Calu3 (cell line): ENCODE measurements around the gene KCTD6. TPM values are rescaled to one million over a fixed set of nuclear protein-coding genes. Genes with fewer than 3 reads are reported as not detected.

ENCODE experiments used
- Bru-seq: library from RNA; stranded (reverse); fragments of 400-500 nt; gene quantifications from one replicate; lab custom pipeline; 2021; lab: Mats Ljungman, UMichigan
- BruChase-seq, 2 experiments: library from RNA; stranded (reverse); fragments of 400-500 nt; gene quantifications; one replicate each; lab custom pipeline; 2021; lab: Mats Ljungman, UMichigan
- BruUV-seq: library from RNA; stranded (reverse); fragments of 400-500 nt; replicated peaks from 2 replicates; lab custom pipeline; 2021; lab: Mats Ljungman, UMichigan
- CTCF ChIA-PET: fragments of 300-600 bp; sonication (Branson Sonifier 250); formaldehyde crosslinking; loops from one replicate; lab custom pipeline; 2022; ENCODE audit warnings: antibody characterized with exemption; lab: Charles Lee
- DNase-seq: peaks from one replicate; pipeline ENCODE4 v3.0.0; 2022
- H3K27ac Mint-ChIP-seq: one replicate; pipeline ENCODE4 v1.8.0; 2022; ENCODE audit warnings: mixed read lengths; ENCODE audit not compliant: unreplicated experiment
- H3K27me3 Mint-ChIP-seq: one replicate; pipeline ENCODE4 v1.8.0; 2022; ENCODE audit warnings: mixed read lengths; ENCODE audit not compliant: unreplicated experiment
- H3K36me3 Mint-ChIP-seq: one replicate; pipeline ENCODE4 v1.8.0; 2022; ENCODE audit warnings: mild to moderate bottlenecking, moderate library complexity, mixed read lengths; ENCODE audit not compliant: insufficient read depth, unreplicated experiment
- H3K4me1 Mint-ChIP-seq: one replicate; pipeline ENCODE4 v1.8.0; 2022; ENCODE audit warnings: mild to moderate bottlenecking, low read depth, mixed read lengths; ENCODE audit not compliant: unreplicated experiment
- H3K4me3 Mint-ChIP-seq: one replicate; pipeline ENCODE4 v1.8.0; 2022; ENCODE audit warnings: mild to moderate bottlenecking, low read depth, moderate library complexity, mixed read lengths; ENCODE audit not compliant: unreplicated experiment
- H3K9me3 Mint-ChIP-seq: one replicate; pipeline ENCODE4 v1.8.0; 2022; ENCODE audit warnings: low read depth, mixed read lengths; ENCODE audit not compliant: unreplicated experiment
- intact Hi-C: fragments of 100-400 bp; cut with micrococcal nuclease; formaldehyde crosslinking; loops from one replicate; pipeline ENCODE4 v1.10.0; 2022; ENCODE audit not compliant: unreplicated experiment
- long read RNA-seq: library from polyadenylated mRNA; stranded (forward); transcript quantifications from one replicate; pipeline ENCODE4 v2.0.0, GENCODE V29; 2022
- total RNA-seq: library from RNA; stranded (reverse); gene quantifications from 2 replicates; pipeline ENCODE4 v1.2.3, GENCODE V29; 2022
- TF ChIP-seq, protein P1 (sequence below): fragments of 200-600 bp; IDR thresholded peaks from one replicate; pipeline ENCODE4 v1.8.0; 2022; ENCODE audit warnings: antibody characterized with exemption; ENCODE audit not compliant: unreplicated experiment

The KCTD6 gene
- 10.7 and 11.4 TPM in 2 replicates for total RNA-seq
- percentile 79 among the genes with signal in this experiment for Bru-seq, nascent RNA
- BruChase-seq, experiment 1, labeled RNA remaining after a 6-hour chase = percentile 60 among the genes with signal in this experiment
- BruChase-seq, experiment 2, labeled RNA remaining after a 2-hour chase = percentile 74 among the genes with signal in this experiment
- long read RNA-seq, transcript KCTD6-202 (3 exons, 1,533 nt) = major isoform, 22 of 28 reads
- long read RNA-seq, partial matches to known transcripts = 0 of 28 reads
- long read RNA-seq, other reads (novel, unspliced or antisense) = 4 of 28 reads

- peaks cover 51% of the 10 kb centered on the region for H3K4me1 Mint-ChIP-seq
- TF ChIP-seq, protein P1, sequence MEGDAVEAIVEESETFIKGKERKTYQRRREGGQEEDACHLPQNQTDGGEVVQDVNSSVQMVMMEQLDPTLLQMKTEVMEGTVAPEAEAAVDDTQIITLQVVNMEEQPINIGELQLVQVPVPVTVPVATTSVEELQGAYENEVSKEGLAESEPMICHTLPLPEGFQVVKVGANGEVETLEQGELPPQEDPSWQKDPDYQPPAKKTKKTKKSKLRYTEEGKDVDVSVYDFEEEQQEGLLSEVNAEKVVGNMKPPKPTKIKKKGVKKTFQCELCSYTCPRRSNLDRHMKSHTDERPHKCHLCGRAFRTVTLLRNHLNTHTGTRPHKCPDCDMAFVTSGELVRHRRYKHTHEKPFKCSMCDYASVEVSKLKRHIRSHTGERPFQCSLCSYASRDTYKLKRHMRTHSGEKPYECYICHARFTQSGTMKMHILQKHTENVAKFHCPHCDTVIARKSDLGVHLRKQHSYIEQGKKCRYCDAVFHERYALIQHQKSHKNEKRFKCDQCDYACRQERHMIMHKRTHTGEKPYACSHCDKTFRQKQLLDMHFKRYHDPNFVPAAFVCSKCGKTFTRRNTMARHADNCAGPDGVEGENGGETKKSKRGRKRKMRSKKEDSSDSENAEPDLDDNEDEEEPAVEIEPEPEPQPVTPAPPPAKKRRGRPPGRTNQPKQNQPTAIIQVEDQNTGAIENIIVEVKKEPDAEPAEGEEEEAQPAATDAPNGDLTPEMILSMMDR = peak; percentile 71
- BruUV-seq = no TSS peak
- H3K4me3 Mint-ChIP-seq = peak within 1 kb of the TSS; percentile 81
- intact Hi-C loops = loop anchor here (2.0 kb wide), 3 partner anchors 21 to 41 kb away; no protein-coding TSS in a partner anchor
- no peaks in the 10 kb centered on the region for H3K27me3 Mint-ChIP-seq
- CTCF ChIA-PET = interaction anchor here (0.7 to 1.7 kb wide), 5 partner anchors 16 to 314 kb away, joined by 3 to 7 read pairs (median 3); no protein-coding TSS in a partner anchor
- peaks cover 15% of the 10 kb centered on the region for H3K36me3 Mint-ChIP-seq
- peak within 1 kb of the TSS; percentile 63 for H3K27ac Mint-ChIP-seq
- no peaks in the 10 kb centered on the region for H3K9me3 Mint-ChIP-seq
- DNase-seq = peak; percentile 96
Measured at GRCh38 chr3:58491506-58492402, at the start of gene KCTD6. TSS of gene KCTD6 (plus strand) at chr3:58492096. CDS start at chr3:58498756, 6,660 bp downstream.

- intact Hi-C loops = no loop called here
- Mint-ChIP-seq H3K27ac (no peak overlapping the region), H3K9me3 (peaks cover 4% of the 10 kb centered on the region), H3K4me1 (no peaks in the 10 kb centered on the region), H3K36me3 (no peaks in the 10 kb centered on the region), H3K4me3 (no peak overlapping the region), H3K27me3 (no peaks in the 10 kb centered on the region)
- no peak for DNase-seq
- CTCF ChIA-PET = no interaction called here
- TF ChIP-seq, protein P1 = no peak
- no TSS peak for BruUV-seq
Measured at GRCh38 chr3:58452176-58452575, 39.7 kb upstream of the KCTD6 start.

DNA sequence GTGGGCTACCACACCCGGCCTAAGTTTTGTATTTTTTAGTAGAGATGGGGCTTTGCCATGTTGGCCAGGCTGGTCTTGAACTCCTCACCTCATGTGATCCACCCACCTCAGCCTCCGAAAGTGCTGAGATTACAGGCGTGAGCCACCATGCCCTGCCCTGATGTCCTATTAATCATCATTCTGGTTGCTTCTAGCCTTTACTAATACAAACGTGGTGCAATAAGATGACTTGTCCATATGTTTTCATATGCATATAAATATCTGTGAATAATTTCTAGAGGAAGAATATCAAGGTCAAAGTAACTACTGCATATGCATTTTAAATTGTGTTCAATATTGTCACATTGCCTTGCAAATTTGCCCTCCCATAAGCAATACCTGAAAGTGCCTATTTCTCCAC, 32.7 kb upstream of the KCTD6 start:
- Mint-ChIP-seq H3K27ac (no peak overlapping the region), H3K27me3 (no peaks in the 10 kb centered on the region), H3K36me3 (peaks cover 6% of the 10 kb centered on the region), H3K4me1 (peaks cover 15% of the 10 kb centered on the region), H3K4me3 (no peak overlapping the region), H3K9me3 (no peaks in the 10 kb centered on the region)
- TF ChIP-seq, protein P1 = no peak
- no TSS peak for BruUV-seq
- intact Hi-C loops = no loop called here
- CTCF ChIA-PET = no interaction called here
- no peak for DNase-seq

- H3K27me3 Mint-ChIP-seq = no peaks in the 10 kb centered on the region
- CTCF ChIA-PET = no interaction called here
- peaks cover 15% of the 10 kb centered on the region for H3K4me1 Mint-ChIP-seq
- peak overlapping the region; percentile 39 for H3K4me3 Mint-ChIP-seq
- no peak overlapping the region for H3K27ac Mint-ChIP-seq
- H3K36me3 Mint-ChIP-seq = peaks cover 6% of the 10 kb centered on the region
- BruUV-seq = no TSS peak
- no peaks in the 10 kb centered on the region for H3K9me3 Mint-ChIP-seq
- intact Hi-C loops = loop anchor here (1.0 to 2.0 kb wide), 2 partner anchors 30 to 69 kb away; partner anchors contain the start of gene KCTD6
- TF ChIP-seq, protein P1 = no peak
- DNase-seq = no peak
Measured at GRCh38 chr3:58462829-58463180, 29.1 kb upstream of the KCTD6 start.
